Muscle of leg (tissue), 11 donors: ENCODE data around the gene KLHDC7B. TPM values are rescaled to one million over a fixed set of nuclear protein-coding genes. Genes with fewer than 3 reads are reported as not detected.
"Not testable (repeated sequence)": the region's sequence is repeated elsewhere in the genome, so short reads cannot be mapped to it uniquely, and the experiment has no call there.

Experiments used
- DNase-seq: peaks from one replicate; pipeline ENCODE4 v3.0.0; 2013
- H3K27ac ChIP-seq: one replicate; pipeline ENCODE4 v1.5.1; 2013; ENCODE audit warnings: mild to moderate bottlenecking, low read length, control low read depth
- H3K27me3 ChIP-seq: one replicate; pipeline ENCODE4 v1.6.1; 2013; ENCODE audit warnings: low read length; ENCODE audit not compliant: control insufficient read depth, insufficient read depth
- H3K36me3 ChIP-seq: one replicate; pipeline ENCODE4 v1.6.1; 2013; ENCODE audit warnings: low read length; ENCODE audit not compliant: control insufficient read depth, insufficient read depth
- H3K4me1 ChIP-seq: one replicate; pipeline ENCODE4 v1.6.1; 2013; ENCODE audit warnings: low read length; ENCODE audit not compliant: control insufficient read depth, insufficient read depth
- H3K4me3 ChIP-seq: one replicate; pipeline ENCODE4 v1.5.1; 2013; ENCODE audit warnings: low read length, control low read depth
- H3K9me3 ChIP-seq: replicated peaks from 2 replicates; pipeline ENCODE4 v1.6.1; 2013; ENCODE audit warnings: low read depth, low read length; ENCODE audit not compliant: control insufficient read depth
- WGBS: methylation state at CpG from one replicate; pipeline ENCODE4 v1.1.5; 2013; ENCODE audit warnings: missing lambda C conversion rate; ENCODE audit not compliant: insufficient coverage; 5-methylcytosine and 5-hydroxymethylcytosine counted together
- polyA plus RNA-seq, 8 donors: library from polyadenylated mRNA; unstranded; fragments of 120-200 nt; gene quantifications; one replicate each; pipeline versions ENCODE4 v1.2.1 to v1.2.3, GENCODE V29; 2013; ENCODE audit warnings: inconsistent platforms in 1 of 8, low replicate concordance in 1 of 8; ENCODE audit not compliant: insufficient read length in 8 of 8, insufficient read depth in 1 of 8
- total RNA-seq: library from RNA; stranded (reverse); fragments of 120-200 nt; gene quantifications from one replicate; pipeline ENCODE4 v1.2.4, GENCODE V29; 2013

Gene KLHDC7B
- total and polyA plus RNA-seq, 9 donors = 0.03 to 0.35 (median 0.07) TPM; not detected in 5

DNA sequence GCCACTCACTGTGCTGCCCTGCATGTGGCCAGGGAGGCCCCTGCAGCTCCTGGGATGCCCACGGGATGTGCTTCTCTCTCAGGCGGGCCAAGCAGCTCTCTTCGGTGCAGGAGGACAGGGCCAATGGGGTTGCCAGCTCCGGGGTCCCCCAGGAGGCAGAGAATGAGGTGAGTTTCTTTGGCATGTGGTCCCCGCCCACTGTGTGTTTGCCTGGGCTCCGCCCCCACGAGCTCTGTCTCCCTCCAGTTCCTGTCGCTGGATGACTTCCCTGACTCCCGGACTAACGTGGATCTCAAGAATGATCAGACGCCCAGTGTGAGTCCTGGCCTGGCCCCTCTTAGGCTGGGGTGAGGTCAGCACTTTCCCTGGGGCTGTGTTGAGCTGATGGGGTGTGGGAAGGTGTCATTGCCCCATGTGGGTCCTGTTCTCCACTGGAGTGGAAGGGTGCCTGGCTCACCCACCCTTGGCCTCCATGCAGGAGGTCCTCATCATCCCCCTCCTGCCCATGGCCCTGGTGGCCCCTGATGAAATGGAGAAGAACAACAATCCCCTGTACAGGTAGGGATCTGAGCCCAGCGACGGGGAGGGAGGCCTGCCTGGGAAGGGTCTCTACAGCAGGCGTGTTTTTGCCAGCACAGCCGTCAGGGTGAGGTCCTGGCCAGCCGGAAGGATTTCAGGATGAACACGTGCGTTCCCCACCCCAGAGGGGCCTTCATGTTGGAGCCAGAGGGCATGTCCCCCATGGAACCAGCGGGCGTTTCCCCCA lies 28.0 kb upstream of the KLHDC7B start:
- Histone ChIP-seq H3K27ac (no peak overlapping the region), H3K36me3 (peaks cover 64% of the 10 kb centered on the region), H3K9me3 (no peaks in the 10 kb centered on the region), H3K4me3 (no peak overlapping the region), H3K4me1 (no peaks in the 10 kb centered on the region), H3K27me3 (no peaks in the 10 kb centered on the region)
- no peak for DNase-seq
- WGBS = 87% methylated on average over 15 of the region's 20 CpGs

DNA sequence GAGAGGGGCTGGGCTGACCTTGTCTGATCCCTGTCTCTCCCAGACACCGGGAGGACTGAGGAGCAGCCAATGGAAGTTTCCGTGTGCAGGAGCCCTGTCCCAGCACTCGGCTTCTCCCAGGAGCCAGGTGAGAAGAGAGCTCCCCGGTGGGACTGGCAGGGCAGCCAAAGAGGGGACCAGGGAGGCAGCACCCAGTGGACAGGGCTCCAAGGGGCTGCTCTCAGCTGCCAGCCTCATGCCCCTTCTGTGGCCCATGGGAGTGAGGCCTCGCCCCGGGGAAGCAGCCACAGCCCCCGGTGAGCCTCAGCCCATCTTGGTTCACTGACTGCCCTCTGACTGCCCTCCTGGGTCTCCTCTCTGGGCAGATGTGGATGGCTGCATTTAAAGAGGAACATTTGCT lies 27.1 kb upstream of the KLHDC7B start:
- Histone ChIP-seq H3K36me3 (peaks cover 68% of the 10 kb centered on the region), H3K4me1 (no peaks in the 10 kb centered on the region)
- 95% methylated on average over 5 of the region's 7 CpGs for WGBS

GRCh38 chr22:50519151-50519550 lies 26.5 kb upstream of the KLHDC7B start:
- no peak for DNase-seq
- Histone ChIP-seq H3K4me1 (peaks cover 1% of the 10 kb centered on the region), H3K9me3 (no peaks in the 10 kb centered on the region), H3K27me3 (no peaks in the 10 kb centered on the region), H3K4me3 (no peak overlapping the region), H3K27ac (no peak overlapping the region), H3K36me3 (peaks cover 74% of the 10 kb centered on the region)
- 95% methylated on average over 8 of the region's 8 CpGs for WGBS

More for the DNA sequence above, 27.1 kb upstream of the KLHDC7B start:
- H3K27me3 ChIP-seq = no peaks in the 10 kb centered on the region
- no peak for DNase-seq
- no peak overlapping the region for H3K27ac ChIP-seq
- H3K9me3 ChIP-seq = no peaks in the 10 kb centered on the region
- no peak overlapping the region for H3K4me3 ChIP-seq

- not testable (repeated sequence) for H3K4me3 ChIP-seq, DNase-seq, H3K27ac ChIP-seq, H3K27me3 ChIP-seq, H3K9me3 ChIP-seq
- Histone ChIP-seq H3K36me3 (peaks cover 69% of the 10 kb centered on the region), H3K4me1 (peaks cover 10% of the 10 kb centered on the region)
- WGBS = 100% methylated on average over 3 of the region's 8 CpGs
Measured at GRCh38 chr22:50520184-50520583, 25.5 kb upstream of the KLHDC7B start.

DNA sequence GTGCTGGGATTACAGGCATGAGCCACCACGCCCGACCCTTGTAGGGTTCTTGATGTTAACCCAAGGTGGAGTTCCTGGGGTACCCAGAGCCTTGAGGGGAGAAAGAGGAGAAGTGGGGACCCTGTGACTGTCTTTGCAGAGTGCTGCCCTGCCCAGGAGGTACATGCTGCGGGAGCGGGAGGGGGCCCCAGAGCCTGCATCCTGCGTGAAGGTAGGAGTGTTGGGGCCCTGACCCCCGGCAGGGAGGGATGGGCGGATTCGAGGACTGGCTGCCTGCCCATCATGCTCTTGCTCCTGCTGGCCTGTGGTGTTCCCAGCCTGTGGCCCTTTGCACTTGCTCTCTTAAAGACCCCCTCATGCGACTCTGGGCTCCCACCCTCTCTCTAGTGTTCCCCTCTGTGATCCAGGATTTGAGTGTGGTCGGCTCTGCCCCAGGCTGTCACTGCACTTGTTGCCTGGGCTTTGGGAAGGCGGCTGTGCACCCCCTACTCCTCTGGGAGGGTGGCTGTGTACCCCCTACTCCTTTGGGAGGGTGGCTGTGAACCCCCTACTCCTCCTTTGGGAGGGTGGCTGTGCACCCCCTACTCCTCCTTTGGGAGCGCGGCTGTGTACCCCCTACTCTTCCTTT lies 24.8 kb upstream of the KLHDC7B start:
- peaks cover 10% of the 10 kb centered on the region for H3K4me1 ChIP-seq
- no peaks in the 10 kb centered on the region for H3K9me3 ChIP-seq
- no peaks in the 10 kb centered on the region for H3K27me3 ChIP-seq
- 93% methylated on average over 11 of the region's 13 CpGs for WGBS
- DNase-seq = no peak
- H3K27ac ChIP-seq = no peak overlapping the region
- no peak overlapping the region for H3K4me3 ChIP-seq
- peaks cover 69% of the 10 kb centered on the region for H3K36me3 ChIP-seq

- Histone ChIP-seq H3K36me3 (peaks cover 65% of the 10 kb centered on the region), H3K27ac (no peak overlapping the region), H3K4me3 (no peak overlapping the region), H3K9me3 (no peaks in the 10 kb centered on the region), H3K4me1 (peaks cover 13% of the 10 kb centered on the region), H3K27me3 (no peaks in the 10 kb centered on the region)
- DNase-seq = no peak
- 89% methylated on average over 7 of the region's 10 CpGs for WGBS
Measured at GRCh38 chr22:50521710-50522109, 24.0 kb upstream of the KLHDC7B start.

DNA sequence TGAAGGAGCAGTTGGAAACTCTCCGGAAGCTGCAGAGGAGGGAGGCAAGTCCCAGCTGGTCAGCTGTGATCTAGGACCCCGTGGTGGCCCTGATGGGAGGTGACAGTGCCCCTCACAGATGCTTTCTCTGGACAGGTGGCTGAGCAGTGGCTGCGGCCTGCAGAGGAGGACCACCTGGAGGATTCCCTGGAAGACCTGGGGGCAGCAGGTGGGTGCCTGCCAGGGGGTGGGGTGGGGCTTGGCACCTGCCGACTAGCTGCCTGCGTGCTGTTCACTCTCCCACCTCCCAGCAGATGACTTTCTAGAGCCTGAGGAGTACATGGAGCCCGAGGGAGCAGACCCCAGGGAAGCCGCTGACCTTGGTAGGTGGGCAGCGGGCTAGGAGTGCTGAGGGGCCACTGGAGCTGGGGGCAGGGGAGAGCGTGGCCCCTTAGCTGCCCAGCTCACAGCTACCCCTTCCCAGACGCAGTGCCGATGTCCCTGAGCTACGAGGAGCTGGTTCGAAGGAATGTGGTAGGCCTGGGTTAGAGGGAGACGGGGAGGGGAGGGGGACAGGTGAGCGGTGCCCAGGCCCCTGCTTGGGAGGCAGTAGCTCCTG lies 23.4 kb upstream of the KLHDC7B start:
- 86% methylated on average over 7 of the region's 15 CpGs for WGBS
- H3K4me3 ChIP-seq = no peak overlapping the region
- H3K9me3 ChIP-seq = no peaks in the 10 kb centered on the region
- DNase-seq = no peak
- H3K4me1 ChIP-seq = peaks cover 17% of the 10 kb centered on the region
- H3K27me3 ChIP-seq = no peaks in the 10 kb centered on the region
- H3K36me3 ChIP-seq = peaks cover 59% of the 10 kb centered on the region
- H3K27ac ChIP-seq = no peak overlapping the region

- Histone ChIP-seq H3K27ac (no peak overlapping the region), H3K36me3 (peaks cover 52% of the 10 kb centered on the region), H3K4me3 (no peak overlapping the region), H3K27me3 (no peaks in the 10 kb centered on the region), H3K9me3 (no peaks in the 10 kb centered on the region), H3K4me1 (peaks cover 17% of the 10 kb centered on the region)
- WGBS = 79% methylated on average over 17 of the region's 22 CpGs
- no peak for DNase-seq
Measured at GRCh38 chr22:50522806-50523438, 22.8 kb upstream of the KLHDC7B start.

GRCh38 chr22:50523458-50523805 lies 22.3 kb upstream of the KLHDC7B start:
- no peak for DNase-seq
- Histone ChIP-seq H3K36me3 (peaks cover 47% of the 10 kb centered on the region), H3K27me3 (peaks cover 3% of the 10 kb centered on the region), H3K4me3 (no peak overlapping the region), H3K4me1 (peaks cover 17% of the 10 kb centered on the region), H3K27ac (no peak overlapping the region), H3K9me3 (no peaks in the 10 kb centered on the region)
- 95% methylated on average over 13 of the region's 16 CpGs for WGBS
